ENCODE results near the gene ZNF215. TPM values are rescaled to one million over a fixed set of nuclear protein-coding genes. Genes with fewer than 3 reads are reported as not detected.

The ZNF215 gene
- total and polyA plus RNA-seq, 2 donors (not counting 3 experiments of a cell fraction or from before 2014, with no cell fraction given) = 1.2 to 2.9 TPM

DNA sequence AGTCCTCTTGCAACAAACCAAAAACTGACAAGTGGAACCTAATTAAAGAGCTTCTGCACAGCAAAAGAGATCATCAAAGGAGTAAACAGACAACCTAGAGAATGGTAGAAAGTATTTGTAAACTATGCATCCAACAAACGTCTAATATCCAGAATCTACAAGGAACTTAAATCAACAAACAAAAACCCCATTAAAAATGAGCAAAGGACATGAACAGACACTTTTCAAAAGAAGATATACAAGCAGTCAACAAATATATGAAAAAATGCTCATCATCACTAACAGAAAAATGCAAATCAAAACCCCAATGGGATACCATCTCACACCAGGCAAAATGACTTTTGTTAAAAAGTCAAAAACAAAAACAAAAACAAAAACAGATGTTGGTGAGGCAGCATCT lies 60.3 kb downstream of the ZNF215 start:
- dilution Hi-C loops (cut with MboI; ENCODE audit: extremely low pct_ligation_motif_present, low sequenced_read_pairs) (no loop called here), intact Hi-C loops (cut with micrococcal nuclease) (no loop called here)
- Histone ChIP-seq H4K20me1 (replicated peaks; ENCODE audit: control insufficient read depth, extremely low read depth, insufficient read depth, low read length) (no peaks in the 10 kb centered on the region), H3K79me2 (ENCODE audit: control insufficient read depth, insufficient read depth, low read length) (no peaks in the 10 kb centered on the region), H2AFZ (ENCODE audit: low read depth, low read length) (no peak overlapping the region), H3K9me1 (replicated peaks; ENCODE audit: control insufficient read depth, extremely low read depth, insufficient read depth, low read length) (no peaks in the 10 kb centered on the region), H3K4me2 (ENCODE audit: insufficient read depth, low read length) (no peak overlapping the region), H3K9me3 (replicated peaks; ENCODE audit: control insufficient read depth, insufficient read depth, low read length) (no peaks in the 10 kb centered on the region), H3K4me1 (ENCODE audit: control insufficient read depth, extremely low read depth, insufficient read depth, low read length) (no peaks in the 10 kb centered on the region), H3K4me3 (replicated peaks in 1 of 3; ENCODE audit: insufficient read depth in 1 of 3, low read depth in 1 of 3, low read length in 3 of 3) (no peak overlapping the region), H3K27me3 (ENCODE audit: control insufficient read depth in 2 of 2, insufficient read depth in 2 of 2, low read length in 2 of 2) (no peaks in the 10 kb centered on the region), H3K27ac (ENCODE audit: insufficient read depth, low read depth, low read length) (no peak overlapping the region), H3K9ac (replicated peaks; ENCODE audit: extremely low read depth, insufficient read depth, low read length) (no peak overlapping the region), H3K36me3 (ENCODE audit: control insufficient read depth in 2 of 2, extremely low read depth in 1 of 2, insufficient read depth in 2 of 2, low read length in 2 of 2) (no peaks in the 10 kb centered on the region)
- DNase-seq (ENCODE audit: low read depth, low spot score) = no peak
- no TSS peak for BruUV-seq (replicated peaks)
- no peak for FAIRE-seq
- POLR2A ChIA-PET = no interaction called here
- CTCF ChIA-PET = no interaction called here
- TF ChIP-seq POLR2A (IDR thresholded peaks at IDR 0.05; ENCODE audit: low read depth, low read length) (no peak), EZH2 (IDR thresholded peaks at IDR 0.05; ENCODE audit: borderline replicate concordance, low read depth, low read length, severe bottlenecking) (no peak), FOS (IDR thresholded peaks at IDR 0.05; ENCODE audit: borderline replicate concordance, insufficient read depth, low read length) (no peak), JUN (IDR thresholded peaks at IDR 0.05; ENCODE audit: borderline replicate concordance, insufficient read depth, insufficient read length, low read depth) (no peak), MYC (IDR thresholded peaks at IDR 0.05; ENCODE audit: low read depth, low read length) (no peak), GATA2 (IDR thresholded peaks at IDR 0.05; ENCODE audit: insufficient read depth, insufficient read length, low read depth, low read length) (no peak), CTCF (IDR thresholded peaks at IDR 0.05; ENCODE audit: extremely low read depth in 1 of 2, insufficient read depth in 1 of 2, low read depth in 1 of 2, low read length in 2 of 2) (no peak), POLR2AphosphoS5 (IDR thresholded peaks at IDR 0.05; ENCODE audit: insufficient read depth, low read depth, low read length) (no peak)
- TF ChIP-seq, protein P1, sequence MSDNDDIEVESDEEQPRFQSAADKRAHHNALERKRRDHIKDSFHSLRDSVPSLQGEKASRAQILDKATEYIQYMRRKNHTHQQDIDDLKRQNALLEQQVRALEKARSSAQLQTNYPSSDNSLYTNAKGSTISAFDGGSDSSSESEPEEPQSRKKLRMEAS (IDR thresholded peaks at IDR 0.05; ENCODE audit: insufficient read depth, insufficient read length) = no peak
